ENCODE results near the gene CDH12. TPM values are rescaled to one million over a fixed set of nuclear protein-coding genes. Genes with fewer than 3 reads are reported as not detected.
"Not testable (repeated sequence)": the region's sequence is repeated elsewhere in the genome, so short reads cannot be mapped to it uniquely, and the experiment has no call there.

Gene CDH12
- total RNA-seq, 1 donor from 2014 or later = 0.42 TPM

DNA sequence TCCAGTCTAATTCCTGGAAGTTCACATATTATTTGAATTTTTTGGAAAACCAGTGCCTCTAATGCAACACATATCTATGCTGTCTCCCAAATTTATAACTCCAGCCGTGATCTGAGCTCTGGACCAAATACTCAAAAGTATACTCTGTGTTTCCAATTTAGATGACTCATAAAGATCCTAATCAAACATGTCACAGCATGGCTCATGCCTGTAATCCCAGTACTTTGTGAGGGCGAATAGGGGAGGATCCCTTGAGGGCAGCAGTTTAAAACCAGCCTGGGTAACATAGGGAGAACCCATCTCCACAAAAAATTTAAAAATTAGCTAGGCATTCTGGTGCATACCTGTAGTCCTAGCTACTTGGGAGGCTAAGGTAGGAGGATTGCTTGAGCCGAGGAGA, 388.0 kb downstream of the CDH12 start:
- DNase-seq (ENCODE audit: low spot score) = no peak

DNA sequence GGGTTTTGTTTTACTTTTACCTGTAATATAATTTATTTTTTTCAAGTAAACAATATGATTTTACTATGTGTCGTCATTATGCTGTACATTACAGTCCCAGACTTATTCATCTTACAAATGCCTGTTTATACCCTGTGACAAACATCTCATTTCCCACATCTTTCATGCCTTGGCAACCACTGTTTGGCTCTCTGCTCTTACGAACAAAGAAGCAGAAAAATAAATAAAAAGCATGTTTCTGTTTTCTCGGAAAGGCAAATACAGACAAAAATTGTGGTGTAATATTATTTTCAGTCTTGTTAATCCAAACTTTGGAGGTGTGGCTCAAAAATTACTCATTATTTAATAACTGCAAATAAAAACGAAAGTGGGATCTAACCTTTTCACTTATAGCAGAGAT, 393.0 kb downstream of the CDH12 start:
- no peak for DNase-seq (ENCODE audit: low spot score)

DNA sequence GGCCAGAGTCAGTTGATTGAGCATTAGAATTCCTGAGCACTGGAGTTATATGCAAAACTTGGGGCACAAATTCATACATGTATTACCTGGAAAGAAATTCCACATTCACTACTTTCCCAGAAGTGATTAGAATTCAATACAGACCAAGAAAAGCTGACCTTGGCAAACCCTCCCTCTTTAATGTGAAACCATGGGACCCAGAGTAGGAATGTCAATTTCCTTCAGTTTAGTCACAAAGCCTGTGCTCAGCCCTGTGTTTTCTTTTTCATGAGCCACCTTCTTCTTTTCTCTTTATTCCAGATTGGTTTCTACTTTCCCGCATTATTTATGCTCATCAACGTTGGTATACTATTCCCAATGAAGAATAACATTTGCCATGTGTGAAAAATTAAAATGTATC, 420.2 kb downstream of the CDH12 start:
- no peak for DNase-seq (ENCODE audit: low spot score)

DNA sequence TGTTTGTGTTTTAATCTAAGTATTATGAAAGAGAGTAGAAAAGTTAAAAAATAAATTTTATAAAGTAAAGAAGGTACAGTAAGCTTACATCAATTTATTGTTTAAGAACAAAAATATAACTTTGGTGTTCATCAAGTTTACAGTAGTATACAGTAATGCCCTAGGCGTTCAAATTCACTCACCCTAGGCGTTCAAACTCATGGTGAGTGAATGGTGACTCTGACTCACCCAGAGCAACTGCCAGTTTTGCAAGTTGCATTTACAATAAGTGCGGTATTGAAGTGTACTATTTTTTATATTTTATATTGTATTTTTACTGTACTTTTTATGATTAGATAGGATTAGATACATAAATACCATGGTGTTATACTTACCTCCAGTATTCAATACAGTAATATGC, 421.3 kb downstream of the CDH12 start:
- DNase-seq (ENCODE audit: low spot score) = no peak

DNA sequence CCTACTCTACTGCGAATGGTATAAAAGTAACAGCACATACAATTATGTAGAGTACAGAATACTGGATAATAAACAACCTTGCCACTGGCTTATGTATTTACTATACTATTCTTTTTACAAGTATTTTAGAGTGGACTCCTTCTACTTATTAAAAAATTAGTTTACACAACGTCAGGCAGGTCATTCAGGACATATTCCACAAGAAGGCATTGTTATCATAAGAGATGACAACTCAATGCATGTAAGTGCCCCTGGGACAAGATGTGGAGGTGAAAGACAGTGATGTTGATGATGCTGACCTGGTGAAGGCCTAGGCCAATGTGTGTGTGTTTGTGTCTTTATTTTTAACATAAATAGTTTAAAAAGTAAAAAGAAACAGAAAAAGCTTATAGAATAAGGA, 421.7 kb downstream of the CDH12 start:
- no peak for DNase-seq (ENCODE audit: low spot score)

DNA sequence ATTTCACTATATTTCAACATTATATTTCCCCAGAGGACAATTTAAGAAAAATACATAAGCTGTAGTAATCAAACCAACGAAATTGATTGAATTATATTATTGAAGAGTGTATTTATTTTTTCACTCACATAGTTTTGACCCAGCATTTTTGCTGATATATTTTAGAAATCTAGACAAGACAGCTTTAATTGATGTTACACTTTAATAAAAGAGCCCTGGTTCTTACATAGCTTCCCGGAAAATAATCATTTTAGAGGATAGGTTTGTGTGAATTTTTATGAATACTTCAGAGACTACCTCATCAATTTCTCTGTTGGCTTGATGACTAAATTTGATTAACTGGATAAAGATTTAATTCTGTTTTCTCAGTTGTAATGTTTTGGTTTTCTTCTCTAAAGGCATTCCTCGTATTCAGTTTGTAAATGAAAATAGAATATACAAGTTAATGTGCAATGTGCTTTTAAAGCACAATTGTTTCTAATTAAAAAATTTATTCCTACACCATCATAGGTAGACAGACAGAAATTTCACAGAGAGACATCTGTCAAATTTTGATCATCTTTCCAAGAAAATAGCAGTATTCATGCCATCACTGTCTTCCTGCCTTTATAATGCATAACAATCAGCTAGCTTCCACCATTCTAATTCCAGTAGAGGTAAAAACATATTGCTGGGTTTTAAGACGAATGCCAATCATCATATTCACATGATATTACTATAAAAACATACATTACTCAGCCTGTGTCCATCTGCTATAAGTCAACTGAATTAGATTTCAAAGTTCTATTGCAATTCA, 441.4 kb downstream of the CDH12 start:
- no peak for DNase-seq (ENCODE audit: low spot score)

DNA sequence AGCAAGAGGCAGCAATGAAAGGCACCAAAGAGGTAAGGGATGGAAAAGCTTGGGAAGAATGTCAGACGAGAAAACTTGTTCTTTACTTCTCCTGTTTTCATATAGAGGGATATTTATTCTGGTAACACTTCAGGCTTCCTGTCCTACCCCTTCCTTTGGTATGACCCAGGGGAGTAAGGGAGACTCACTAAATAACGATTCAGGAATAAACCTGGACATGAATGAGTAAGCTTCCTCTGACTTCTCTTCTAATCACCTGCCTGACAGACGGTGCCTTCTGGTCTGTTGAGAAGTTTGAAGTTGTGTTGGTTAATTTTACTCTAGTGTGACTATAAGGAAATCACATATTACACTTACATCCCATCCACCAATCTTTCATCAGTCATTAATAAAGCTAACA, 461.2 kb downstream of the CDH12 start:
- no peak for DNase-seq (ENCODE audit: low spot score)

DNA sequence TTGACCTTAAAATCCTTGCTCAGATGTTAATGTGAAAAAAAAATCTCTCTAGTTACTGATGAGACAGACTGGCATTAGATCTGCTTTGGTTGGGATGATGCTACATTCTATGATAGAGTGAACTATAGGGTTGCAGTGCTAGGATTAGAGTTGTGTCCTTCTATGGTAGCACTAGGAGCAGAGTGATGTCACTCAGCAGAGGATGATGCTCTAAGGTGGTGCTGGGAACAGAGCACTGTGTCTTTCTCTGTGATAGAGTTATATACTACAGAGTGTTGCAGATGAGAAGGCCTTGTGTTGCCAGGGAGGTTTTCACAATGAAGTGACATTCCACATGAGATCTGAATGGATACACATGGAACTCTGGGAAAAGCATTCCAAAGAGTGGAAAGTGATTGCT, 462.3 kb downstream of the CDH12 start:
- DNase-seq (ENCODE audit: low spot score) = no peak

DNA sequence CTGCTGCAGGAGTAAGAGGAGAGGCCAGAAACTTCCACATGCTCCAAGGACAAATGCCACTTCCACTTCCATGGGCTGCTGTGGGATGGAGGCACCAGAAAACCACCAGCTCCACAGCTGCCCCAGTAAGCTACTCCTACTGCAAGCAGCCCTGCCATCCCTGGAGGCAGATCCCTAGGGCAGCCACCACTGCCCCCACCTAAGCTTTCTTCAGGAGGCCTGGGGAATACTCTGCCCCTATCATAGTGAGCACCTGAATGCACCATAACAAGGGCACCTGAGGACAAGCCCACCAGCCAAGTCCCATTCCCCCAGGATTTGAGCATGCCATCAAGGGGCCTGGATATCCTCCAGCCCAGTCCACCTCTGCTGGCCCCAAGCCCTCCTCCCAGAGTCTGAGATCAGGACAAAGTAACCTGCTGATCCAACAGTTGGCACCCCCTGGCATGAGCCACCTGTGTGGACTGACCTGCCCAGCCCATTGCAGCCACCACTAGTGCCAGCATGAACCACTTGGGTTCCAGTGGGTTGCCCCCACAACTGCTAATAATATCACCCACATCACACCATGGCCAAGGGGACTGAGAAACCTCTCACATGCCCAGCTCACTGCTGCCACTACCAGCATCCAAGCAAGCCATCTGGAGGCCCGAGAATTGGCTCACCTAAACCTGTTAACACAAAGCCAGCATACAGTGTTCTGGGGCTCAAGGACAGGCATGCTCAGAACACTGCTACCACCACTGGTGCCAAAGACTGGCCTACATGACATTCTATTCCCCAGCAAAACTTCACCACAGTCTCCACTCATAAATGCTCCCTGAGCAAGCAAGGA, 480.1 kb downstream of the CDH12 start:
- no peak for DNase-seq (ENCODE audit: low spot score)

DNA sequence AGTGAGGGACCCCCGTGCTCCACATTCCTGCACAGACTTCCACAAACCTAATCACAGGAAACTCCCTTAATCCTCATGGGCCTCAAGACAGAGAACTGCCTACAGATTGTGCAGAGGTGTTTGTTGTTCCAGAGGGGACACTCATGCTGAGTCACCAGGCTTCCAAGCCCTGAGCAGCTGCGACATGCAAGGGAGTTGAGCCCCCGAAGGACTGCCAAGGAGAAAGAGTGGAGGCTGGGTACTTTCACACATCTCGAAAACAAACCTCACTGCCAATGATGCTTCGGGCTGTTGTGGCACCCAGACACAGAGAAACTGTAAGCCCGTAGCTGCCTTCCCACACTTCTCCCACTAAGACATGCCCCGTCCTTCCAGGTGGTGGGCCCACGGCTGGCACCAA, 480.8 kb downstream of the CDH12 start:
- DNase-seq (ENCODE audit: low spot score) = no peak

DNA sequence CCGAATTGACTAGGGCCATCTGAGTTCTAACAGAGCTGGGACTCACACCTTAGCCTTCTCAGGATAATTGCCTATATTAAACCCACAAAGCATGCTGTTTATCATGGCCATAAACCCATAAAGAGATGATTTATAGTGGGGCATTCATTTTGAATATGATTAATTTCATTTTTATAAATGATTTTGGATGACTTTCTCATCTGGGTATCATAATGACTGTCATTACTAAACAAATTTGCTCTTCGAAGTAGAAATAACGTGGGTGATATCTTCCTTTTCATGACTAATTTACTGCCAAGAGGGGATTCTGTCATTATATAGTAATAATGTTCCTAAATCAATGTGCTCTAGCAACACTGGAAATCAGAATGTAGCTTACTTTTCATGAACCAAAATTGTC, 498.2 kb downstream of the CDH12 start:
- no peak for DNase-seq (ENCODE audit: low spot score)

DNA sequence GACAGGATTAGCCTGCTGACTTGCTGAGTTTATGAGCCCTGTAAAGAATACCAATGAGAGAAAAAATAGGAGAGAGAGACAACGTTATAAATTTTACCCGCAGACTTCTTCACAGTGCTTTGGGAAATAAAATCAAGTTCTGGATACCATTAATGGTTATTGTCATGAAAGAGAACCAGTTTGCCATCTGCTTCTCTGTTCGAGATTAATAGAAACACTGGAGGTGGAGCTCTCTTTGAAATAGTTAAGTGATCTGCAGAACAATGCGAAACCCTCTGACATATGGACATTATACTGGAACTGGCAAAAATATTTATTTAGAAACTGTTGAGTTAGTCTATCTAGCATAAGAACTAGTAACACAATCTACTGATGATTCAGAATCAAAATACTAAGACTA, 500.7 kb downstream of the CDH12 start:
- DNase-seq (ENCODE audit: low spot score) = no peak

DNA sequence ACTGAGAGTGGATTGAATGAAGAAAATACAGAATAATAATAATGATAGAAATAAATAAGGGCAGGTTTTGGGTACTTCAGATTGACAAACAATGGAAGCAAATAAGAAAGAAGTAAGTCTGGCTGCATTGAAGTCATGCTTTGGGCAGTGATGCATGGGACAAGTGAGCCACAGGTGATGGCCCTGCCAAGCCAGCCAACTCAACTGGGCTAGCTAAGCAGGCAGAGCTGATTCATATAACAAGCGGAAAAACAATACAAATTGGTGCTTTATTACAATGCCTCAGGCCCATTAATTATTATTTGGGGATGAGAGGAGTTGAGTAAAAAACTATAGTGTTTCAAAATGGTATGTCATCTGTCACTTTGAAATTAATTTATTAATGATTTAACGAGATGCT, 502.0 kb downstream of the CDH12 start:
- no peak for DNase-seq (ENCODE audit: low spot score)

DNA sequence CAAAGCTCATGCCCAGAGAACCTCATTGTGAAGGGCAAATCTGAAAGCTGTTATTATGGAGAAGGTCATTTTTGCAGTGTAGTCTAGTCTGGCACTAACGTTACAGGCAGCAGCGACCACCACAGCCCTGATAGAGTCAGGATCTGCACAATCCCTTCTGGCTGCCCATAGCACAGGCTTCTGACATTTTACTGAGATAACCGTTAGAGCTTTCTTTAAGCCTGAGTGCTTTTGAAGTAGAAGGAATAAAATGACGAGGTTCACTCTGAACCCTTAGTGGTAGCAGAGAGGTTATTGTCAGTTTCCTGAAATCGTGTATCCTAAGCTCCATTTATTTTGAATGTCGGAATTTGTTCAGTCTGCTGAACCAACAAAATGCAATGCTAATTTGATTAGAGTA, 505.1 kb downstream of the CDH12 start:
- no peak for DNase-seq (ENCODE audit: low spot score)

DNA sequence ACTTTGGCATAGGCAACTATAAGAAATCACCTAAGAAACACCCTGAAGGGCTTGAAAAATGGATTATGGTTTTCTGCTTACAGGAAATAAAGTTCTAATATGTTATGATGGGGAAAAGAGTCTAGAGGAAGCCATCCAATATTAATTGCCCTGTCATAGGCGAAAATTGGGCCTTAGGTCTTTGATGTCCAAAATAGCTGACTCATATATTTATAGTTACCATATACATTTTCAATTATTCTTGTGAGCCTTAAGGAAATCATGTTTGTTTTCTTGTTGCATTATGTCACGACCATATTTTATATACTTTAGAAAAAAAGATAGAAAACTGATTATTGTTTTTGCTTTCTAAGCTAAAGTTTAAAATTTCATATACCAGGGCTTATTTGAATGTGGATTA, 509.1 kb downstream of the CDH12 start:
- no peak for DNase-seq (ENCODE audit: low spot score)

DNA sequence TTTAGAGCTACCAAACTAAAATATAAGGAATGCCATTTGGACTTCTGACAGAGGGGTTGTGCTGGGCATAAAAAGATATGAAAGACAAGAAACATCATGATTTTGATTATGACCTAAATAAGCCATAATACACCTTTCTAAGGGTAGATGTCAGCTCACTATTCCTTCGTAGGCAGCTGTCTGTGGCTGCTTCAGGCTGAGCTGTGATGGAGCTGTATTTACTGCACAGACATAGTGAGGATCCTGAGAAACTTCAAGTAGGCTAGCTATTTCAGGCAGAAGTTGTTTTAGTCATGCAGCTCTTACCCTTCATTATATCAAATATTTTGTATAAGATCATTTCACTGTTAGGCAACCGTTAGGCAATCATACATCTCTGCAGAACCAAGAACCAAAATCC, 511.7 kb downstream of the CDH12 start:
- no peak for DNase-seq (ENCODE audit: low spot score)

DNA sequence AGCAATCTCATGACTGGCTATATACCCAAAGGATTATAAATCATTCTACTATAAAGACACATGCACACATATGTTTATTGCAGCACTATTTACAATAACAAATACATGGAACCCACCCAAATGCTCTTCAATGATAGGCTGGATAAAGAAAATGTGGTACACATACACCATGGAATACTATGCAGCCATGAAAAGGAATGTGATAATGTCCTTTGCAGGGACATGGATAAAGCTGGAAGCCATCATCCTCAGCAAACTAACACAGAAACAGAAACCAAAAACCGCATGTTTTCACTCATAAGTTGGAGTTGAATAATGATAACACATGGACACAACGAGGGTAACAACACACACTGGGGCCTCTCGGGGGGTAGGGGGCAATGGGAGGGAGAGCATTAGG, 520.2 kb downstream of the CDH12 start:
- not testable (repeated sequence) for DNase-seq (ENCODE audit: low spot score)

DNA sequence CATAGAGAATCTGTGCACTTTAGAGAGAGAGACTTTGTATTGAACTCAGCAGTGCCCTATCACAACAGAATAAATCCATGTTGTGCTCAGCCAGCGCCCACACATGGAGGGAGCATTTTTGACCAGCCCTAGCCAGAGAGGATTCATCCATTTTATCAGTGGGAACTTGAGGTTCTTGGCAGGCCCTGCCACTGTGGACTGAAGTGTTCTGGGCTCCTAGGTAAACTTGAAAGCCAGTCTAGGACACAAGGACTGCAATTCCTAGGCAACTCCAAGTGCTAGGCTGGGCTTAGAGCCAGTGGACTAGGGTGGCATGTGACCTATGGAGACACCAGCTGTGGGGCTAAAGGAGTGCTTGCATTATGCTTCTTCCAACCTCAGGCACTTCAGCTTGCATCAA, 523.5 kb downstream of the CDH12 start:
- DNase-seq (ENCODE audit: low spot score) = no peak

DNA sequence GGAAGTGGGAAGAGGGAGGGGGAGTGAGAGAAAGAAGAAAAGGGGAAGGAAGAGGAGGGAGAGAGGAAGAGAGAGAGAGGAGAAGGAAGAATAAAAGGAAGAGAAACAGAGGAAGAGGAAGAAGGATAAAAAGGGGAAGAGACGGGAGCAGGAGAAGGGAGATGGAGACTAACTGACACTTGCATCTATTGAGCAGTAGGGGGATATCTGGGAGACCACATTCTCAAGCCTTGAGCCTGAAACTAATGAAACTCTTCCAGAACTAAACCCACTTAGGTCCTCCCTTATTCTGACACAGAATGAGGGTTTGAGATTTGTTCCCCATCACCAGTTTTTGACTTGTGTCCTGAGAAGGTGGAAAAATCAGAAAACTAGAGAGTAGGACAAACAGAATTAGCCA, 533.3 kb downstream of the CDH12 start:
- DNase-seq (ENCODE audit: low spot score) = no peak

DNA sequence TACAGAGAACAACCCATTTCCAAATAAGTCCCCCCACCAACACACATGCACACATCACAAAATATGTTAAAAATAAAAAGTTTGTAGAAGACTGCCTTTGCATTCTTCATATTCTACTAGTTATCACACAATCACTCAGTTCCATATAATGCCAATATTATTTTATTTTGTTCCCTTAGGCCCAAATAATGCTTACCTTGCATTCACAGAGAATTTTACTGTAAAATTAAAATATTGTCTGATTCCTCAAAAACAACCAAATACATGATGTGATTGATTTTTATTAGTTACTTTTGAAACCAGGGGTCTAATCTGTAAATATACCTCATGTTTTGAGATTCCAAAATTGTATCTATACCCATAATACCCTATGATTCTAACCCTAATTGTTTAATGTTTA, 536.9 kb downstream of the CDH12 start:
- no peak for DNase-seq (ENCODE audit: low spot score)

DNA sequence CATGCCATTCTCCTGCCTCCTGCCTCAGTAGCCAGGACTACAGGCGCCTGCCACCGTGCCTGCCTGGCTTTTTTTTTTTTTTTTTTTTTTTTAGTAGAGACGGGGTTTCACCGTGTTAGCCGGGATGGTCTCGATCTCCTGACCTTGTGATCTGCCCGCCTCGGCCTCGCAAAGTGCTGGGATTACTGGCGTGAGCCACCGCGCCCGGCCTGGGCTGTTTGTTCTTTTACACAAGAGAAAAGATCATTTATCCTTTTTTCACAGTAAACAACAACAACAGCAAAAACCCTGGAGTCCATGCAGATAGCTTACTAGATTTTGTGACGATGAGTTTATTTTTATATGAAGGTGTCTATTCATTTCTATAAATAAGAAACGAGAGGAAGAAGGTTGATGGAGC, 538.1 kb downstream of the CDH12 start:
- not testable (repeated sequence) for DNase-seq (ENCODE audit: low spot score)

DNA sequence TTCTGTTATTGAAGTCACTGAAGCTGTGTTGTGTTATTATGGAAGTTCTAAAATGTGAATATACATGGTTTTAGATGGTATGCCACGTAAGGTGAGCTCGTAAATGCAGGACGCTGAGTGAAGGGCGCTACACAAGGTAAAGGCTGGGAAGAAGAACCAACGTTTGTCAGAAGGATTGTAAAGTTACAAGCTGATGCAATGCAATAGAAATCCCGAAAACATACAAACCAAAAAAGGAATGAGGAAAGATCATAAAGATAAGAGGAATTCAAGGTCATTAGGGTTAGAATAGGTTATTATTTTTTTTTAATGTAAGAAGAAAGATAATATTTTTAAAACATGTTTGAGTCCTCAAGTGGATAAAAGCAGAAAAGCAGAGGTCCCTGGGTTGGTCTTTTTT, 538.6 kb downstream of the CDH12 start:
- DNase-seq (ENCODE audit: low spot score) = no peak

DNA sequence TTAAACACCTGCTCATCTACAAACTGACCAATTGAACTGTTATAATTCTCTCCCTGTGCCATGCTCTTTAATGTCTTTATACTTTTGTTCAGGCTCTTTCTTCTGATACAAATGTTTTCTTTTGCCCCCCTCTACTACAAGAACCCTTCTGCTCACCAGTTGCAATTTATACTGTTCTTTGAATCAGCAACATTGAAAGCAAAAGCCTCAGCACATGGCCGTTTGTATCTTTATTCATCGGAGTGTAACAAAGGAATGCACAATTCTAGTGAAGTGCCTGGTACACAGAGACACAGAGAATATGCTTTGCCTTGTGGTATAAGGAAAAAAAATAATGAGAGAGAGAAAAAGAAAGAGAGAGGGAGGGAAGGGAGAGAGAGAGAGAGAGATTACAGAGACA, 547.1 kb downstream of the CDH12 start:
- no peak for DNase-seq (ENCODE audit: low spot score)
